GM12892 (cell line): ENCODE results near the gene TMEM255B.

Source experiments
- DNase-seq: peaks from one replicate; pipeline ENCODE4 v3.0.0; 2011; ENCODE audit not compliant: insufficient read length
- FAIRE-seq: peaks from 2 replicates; lab custom pipeline; 2011; peaks lifted over from hg19 to GRCh38; lab: Jason Lieb, UNC
- POLR2A ChIP-seq: IDR thresholded peaks from 2 replicates; pipeline ENCODE4 v1.6.1; 2011; ENCODE audit warnings: low read depth, low read length, control low read depth
- POLR2AphosphoS5 ChIP-seq: IDR thresholded peaks from 2 replicates; pipeline ENCODE4 v1.6.1; 2011; ENCODE audit warnings: low read depth, low read length, control low read depth
- TAF1 ChIP-seq: IDR thresholded peaks from 2 replicates; pipeline ENCODE4 v1.6.1; 2011; ENCODE audit warnings: low read depth, mild to moderate bottlenecking, control low read depth, low read length, borderline replicate concordance

The TMEM255B gene

GRCh38 chr13:113843063-113843654, 84.1 kb downstream of the TMEM255B start:
- no peak for TF ChIP-seq POLR2A
- TF ChIP-seq TAF1: no peak
- TF ChIP-seq POLR2AphosphoS5: no peak
- no peak for FAIRE-seq
- DNase-seq: no peak

DNA sequence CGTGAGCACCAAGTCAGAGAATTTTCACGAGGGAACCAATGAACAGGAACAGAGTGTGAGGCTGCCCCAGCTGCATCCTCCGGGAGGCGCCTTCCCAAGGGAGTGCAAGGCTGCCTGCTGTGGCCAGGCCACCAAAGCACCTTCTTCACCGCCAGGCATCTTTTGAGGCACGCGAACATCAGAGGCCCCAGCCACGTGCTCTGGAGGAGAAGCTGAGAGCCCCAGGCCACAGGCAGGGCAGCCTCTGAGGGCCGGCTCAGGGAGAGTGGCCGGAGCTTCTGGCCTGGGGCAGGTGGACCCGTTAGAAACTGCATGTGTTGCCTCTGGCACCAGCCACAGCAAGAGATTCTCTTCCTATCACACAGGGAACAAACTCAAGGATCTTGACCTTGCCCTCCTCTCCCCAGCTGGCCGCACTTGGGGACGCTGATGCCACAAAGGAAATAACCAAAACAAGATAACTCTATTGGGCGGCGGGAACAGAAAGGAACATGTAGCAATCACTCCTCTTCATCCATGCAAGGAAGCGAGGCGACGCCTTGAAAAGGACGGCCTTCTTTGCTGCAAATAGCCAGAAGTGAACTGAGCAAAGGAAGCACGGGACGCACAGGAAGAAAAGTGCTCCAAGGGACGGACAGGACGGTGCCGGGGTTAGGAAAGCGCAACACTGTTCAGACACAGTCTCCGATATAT, 85.0 kb downstream of the TMEM255B start:
- TF ChIP-seq POLR2AphosphoS5 (no peak), TAF1 (no peak), POLR2A (no peak)
- DNase-seq: no peak
- FAIRE-seq: no peak

DNA sequence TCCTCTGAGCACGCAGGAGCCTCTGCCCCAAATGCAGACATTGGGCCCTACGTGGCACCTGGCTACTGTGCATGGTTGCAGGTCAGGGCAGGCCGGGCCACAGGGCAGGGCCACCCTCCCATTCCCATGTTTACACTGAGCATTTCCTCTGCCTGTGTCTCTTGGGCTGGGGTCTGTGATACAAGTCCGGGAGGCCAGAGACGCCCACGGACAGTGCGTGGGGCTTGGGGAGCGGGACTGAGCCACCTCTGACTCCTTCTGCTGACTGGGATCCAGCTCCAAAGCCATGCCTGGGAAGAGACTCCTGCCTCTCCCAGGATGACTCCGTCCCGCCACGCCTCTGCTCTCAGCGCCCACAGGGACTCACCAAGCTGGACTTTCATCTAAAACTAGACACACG, 86.0 kb downstream of the TMEM255B start:
- FAIRE-seq (no peak), DNase-seq (no peak)
- TF ChIP-seq POLR2A: no peak
- no peak for TF ChIP-seq POLR2AphosphoS5

DNA sequence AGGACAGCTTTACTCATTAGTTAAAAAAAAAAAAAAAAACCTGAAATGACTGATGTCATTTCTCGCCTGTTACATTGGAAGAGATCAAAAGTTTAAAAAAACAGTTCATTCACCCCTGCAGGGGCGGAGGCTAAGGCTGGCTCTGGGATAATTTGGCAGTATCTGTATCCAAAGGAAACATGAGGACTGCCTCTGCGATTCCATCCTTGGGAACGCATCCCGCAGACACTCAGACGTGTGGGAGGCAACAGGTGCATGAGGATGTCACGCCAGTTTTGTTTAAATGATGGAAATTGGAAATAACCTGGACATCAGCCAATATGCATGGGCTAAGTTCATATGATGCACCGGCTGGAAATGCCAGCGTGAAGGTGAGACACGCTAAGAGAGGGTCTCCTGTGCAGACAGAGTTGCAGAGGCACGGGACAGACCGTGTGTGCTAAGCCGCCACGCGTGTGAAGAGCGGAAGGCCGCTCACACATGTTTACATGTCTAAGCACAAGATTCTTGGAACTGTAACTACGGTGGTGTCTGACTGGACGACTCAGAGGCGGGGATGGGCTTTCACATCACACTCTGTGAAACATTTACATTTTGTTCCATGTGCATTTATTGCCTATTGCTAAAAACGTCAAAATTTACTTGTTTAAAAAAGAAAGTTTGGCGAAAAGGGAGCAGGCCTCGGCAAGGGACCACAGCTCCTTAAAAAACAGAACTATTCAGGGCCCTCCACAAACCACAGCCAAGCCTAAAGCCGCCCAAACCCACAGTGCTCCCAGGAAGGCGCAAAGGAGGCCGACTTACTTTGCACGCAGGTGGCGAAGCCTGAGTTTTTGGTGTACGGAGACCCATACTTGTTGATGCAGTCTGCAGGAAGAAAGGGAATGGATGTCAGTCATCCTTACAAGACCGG, 87.0 kb downstream of the TMEM255B start:
- TF ChIP-seq POLR2AphosphoS5: no peak
- no peak for TF ChIP-seq POLR2A
- no peak for TF ChIP-seq TAF1
- DNase-seq (no peak), FAIRE-seq (no peak)

DNA sequence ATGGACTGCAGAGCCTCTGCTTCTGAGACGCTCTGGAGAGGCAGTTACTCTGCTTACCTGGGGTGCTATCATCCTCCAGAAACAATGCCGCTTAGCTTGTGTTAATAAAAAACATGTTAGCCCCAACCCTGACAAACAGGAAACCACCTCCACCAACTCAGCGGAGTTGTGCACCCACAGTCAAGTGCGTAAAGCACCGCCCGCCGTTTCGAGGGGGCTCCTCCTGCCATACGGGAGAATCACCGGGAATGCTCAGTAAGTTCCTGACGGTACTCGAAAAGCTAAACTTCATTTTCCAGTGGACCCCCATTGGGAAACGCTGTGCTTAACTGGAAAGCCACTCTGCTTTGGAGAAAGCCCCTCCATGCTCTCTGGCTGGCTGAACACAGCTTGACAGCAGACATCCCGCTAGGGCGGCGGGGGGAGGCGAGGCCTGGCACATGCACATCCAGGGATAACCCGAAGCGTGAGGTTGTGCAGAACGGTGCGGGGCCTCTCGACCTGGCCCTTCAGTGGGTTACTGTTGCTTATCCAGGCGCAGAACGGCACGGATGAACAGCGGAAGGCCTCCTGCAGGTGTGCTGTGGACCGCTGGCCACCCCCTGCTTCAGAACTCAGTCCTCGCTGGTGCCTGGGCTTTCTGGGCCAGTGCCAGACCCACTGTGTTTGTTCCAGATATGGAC, 87.8 kb downstream of the TMEM255B start:
- FAIRE-seq (no peak), DNase-seq (no peak)
- TF ChIP-seq POLR2A: no peak
- TF ChIP-seq POLR2AphosphoS5: no peak
- TF ChIP-seq TAF1: no peak

- peak; percentile 2 for DNase-seq
- no peak for FAIRE-seq
These were observed 89.0 kb downstream of the TMEM255B start for GRCh38 chr13:113848020-113848419.

GRCh38 chr13:113848431-113849260, 89.6 kb downstream of the TMEM255B start:
- FAIRE-seq: no peak
- no peak for TF ChIP-seq TAF1
- no peak for TF ChIP-seq POLR2A
- TF ChIP-seq POLR2AphosphoS5: no peak
- DNase-seq: peak; percentile 1

More at GRCh38 chr13:113848020-113848419, 89.0 kb downstream of the TMEM255B start:
- TF ChIP-seq POLR2AphosphoS5: no peak
- no peak for TF ChIP-seq POLR2A
- TF ChIP-seq TAF1: no peak

DNA sequence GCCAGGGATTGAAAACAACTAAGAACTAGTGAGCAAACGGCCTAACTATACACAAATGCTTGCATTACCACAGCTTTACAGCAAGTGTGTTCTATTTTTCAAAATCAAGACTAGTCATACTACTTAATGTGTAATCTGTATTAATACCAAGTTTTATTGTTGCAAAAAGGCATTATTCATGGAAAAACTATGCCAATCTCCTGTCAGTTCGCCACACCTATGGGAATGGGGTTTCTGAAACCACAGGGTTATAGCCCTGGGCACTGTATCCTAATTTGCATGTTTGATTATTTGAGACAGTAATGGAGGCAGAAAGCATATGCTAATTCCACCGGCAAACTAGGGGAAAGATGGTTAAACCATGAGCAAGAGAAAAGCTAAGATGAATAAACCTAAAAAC, 90.5 kb downstream of the TMEM255B start:
- DNase-seq (no peak), FAIRE-seq (no peak)
- TF ChIP-seq TAF1 (no peak), POLR2A (no peak), POLR2AphosphoS5 (no peak)

DNA sequence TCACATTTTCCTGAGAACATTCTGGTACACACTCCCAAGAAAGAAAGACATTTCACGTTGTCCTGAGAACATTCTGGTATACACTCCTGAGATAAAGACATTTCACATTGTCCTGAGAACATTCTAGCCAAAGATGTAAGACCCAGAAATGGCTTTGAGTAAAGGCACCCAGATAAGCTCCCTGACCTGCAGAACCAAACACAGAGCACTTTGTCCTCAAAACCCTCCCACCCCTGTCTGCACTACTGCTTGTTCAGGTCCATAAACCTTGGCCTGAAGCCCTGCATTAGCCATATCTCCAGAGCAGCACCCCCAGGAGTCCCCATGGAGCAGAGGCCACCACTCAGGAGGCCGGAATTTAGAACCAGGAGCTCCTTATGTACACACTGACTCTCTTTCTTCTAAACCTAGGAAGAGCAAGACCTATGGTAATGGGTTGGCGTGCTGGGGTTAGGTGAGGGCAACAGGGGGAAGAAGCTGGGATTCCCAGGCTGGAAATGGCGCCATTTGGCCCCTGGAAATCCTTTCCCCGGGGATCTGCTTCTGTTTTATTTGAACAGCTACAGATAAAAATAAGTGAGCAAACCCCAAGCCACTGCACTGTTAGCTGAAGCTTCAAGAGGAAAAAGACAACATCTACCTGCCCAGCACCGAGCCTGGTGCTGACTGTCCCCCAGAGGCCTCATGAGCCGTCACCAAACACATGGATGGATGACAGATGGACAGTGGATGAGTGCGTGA, 91.1 kb downstream of the TMEM255B start:
- DNase-seq (peak; percentile 1), FAIRE-seq (no peak)
- TF ChIP-seq POLR2AphosphoS5: no peak
- TF ChIP-seq TAF1: no peak
- TF ChIP-seq POLR2A: no peak

- no peak for TF ChIP-seq POLR2AphosphoS5
- FAIRE-seq: no peak
- DNase-seq: no peak
These were observed 91.9 kb downstream of the TMEM255B start for GRCh38 chr13:113850722-113851479.
